ENCODE measurements around the gene PCSK6.

The PCSK6 gene

GRCh38 chr15:101498717-101499480 is 9.4 kb upstream of the PCSK6 start:
- DNase-seq, result no peak

GRCh38 chr15:101498076-101498716 is 8.7 kb upstream of the PCSK6 start:
- DNase-seq, result no peak

- DNase-seq, result no peak
Measured at GRCh38 chr15:101497484-101498034, 8.1 kb upstream of the PCSK6 start.

- DNase-seq, result no peak
Measured at GRCh38 chr15:101497017-101497416, 7.5 kb upstream of the PCSK6 start.

- no peak for DNase-seq
Measured at GRCh38 chr15:101496198-101496986, 6.9 kb upstream of the PCSK6 start.

- no peak for DNase-seq
Measured at GRCh38 chr15:101495334-101496197, 6.1 kb upstream of the PCSK6 start.

- DNase-seq, result no peak
Measured at GRCh38 chr15:101494251-101494796, 4.8 kb upstream of the PCSK6 start.

GRCh38 chr15:101492766-101493692 is 3.5 kb upstream of the PCSK6 start:
- no peak for DNase-seq

GRCh38 chr15:101491734-101492640 is 2.5 kb upstream of the PCSK6 start:
- no peak for DNase-seq

- no peak for DNase-seq
Measured at GRCh38 chr15:101490922-101491733, 1.6 kb upstream of the PCSK6 start.

- no peak for DNase-seq
Measured at GRCh38 chr15:101490408-101490891, 943 bp upstream of the PCSK6 start.

- no peak for DNase-seq
Measured at GRCh38 chr15:101489237-101489598, 289 bp downstream of the PCSK6 start.

GRCh38 chr15:101488300-101489164 is 975 bp downstream of the PCSK6 start:
- no peak for DNase-seq

- no peak for DNase-seq
Measured at GRCh38 chr15:101486696-101487459, 2.6 kb downstream of the PCSK6 start.

GRCh38 chr15:101483462-101483861 is 6.0 kb downstream of the PCSK6 start:
- DNase-seq, result no peak

GRCh38 chr15:101482526-101483371 is 6.8 kb downstream of the PCSK6 start:
- DNase-seq, result no peak
